GM19372 (cell line): ENCODE data around the gene CEP89.
A peak's percentile ranks its signal among the peaks of the same experiment; 100 is the strongest.
"Not testable (repeated sequence)": the region's sequence is repeated elsewhere in the genome, so short reads cannot be mapped to it uniquely, and the experiment has no call there.

Experiments
- ATAC-seq: cut with Tn5 transposase; IDR thresholded peaks from one replicate; pipeline ENCODE4 v1.9.1; 2021; ENCODE audit warnings: mild to moderate bottlenecking, low read depth, moderate library complexity; ENCODE audit not compliant: unreplicated experiment

The CEP89 gene

GRCh38 chr19:32971715-32972540 lies at the start of gene CEP89, which contains the start of gene FAAP24:
CEP89 (minus strand) TSS chr19:32971958; CDS start chr19:32971874, 84 bp downstream.
FAAP24 (plus strand) TSS chr19:32972242; CDS start chr19:32973197, 955 bp downstream.
- ATAC-seq: peak; percentile 99

- ATAC-seq: not testable (repeated sequence)
These were observed 39.1 kb upstream of the CEP89 start for GRCh38 chr19:33010891-33011290.

GRCh38 chr19:33008738-33009137 lies 37.0 kb upstream of the CEP89 start:
- ATAC-seq: no peak

GRCh38 chr19:33005440-33005839 lies 33.7 kb upstream of the CEP89 start:
- ATAC-seq: no peak

- not testable (repeated sequence) for ATAC-seq
These were observed 31.8 kb upstream of the CEP89 start for GRCh38 chr19:33003424-33004024.

GRCh38 chr19:33002126-33002865 lies 30.5 kb upstream of the CEP89 start:
- ATAC-seq: not testable (repeated sequence)

- ATAC-seq: no peak
These were observed 29.2 kb upstream of the CEP89 start for GRCh38 chr19:33000910-33001309.

- no peak for ATAC-seq
These were observed 28.8 kb upstream of the CEP89 start for GRCh38 chr19:33000510-33000909.

- ATAC-seq: no peak
These were observed 27.0 kb upstream of the CEP89 start for GRCh38 chr19:32998722-32999121.

GRCh38 chr19:32997716-32998355 lies 26.1 kb upstream of the CEP89 start:
- ATAC-seq: no peak

GRCh38 chr19:32997061-32997464 lies 25.3 kb upstream of the CEP89 start:
- ATAC-seq: not testable (repeated sequence)

GRCh38 chr19:32995966-32996365 lies 24.2 kb upstream of the CEP89 start:
- ATAC-seq: not testable (repeated sequence)

- no peak for ATAC-seq
These were observed 17.0 kb upstream of the CEP89 start for GRCh38 chr19:32988724-32989123.

GRCh38 chr19:32988254-32988653 lies 16.5 kb upstream of the CEP89 start:
- not testable (repeated sequence) for ATAC-seq

- ATAC-seq: not testable (repeated sequence)
These were observed 10.7 kb upstream of the CEP89 start for GRCh38 chr19:32982488-32982887.

- not testable (repeated sequence) for ATAC-seq
These were observed 8.0 kb upstream of the CEP89 start for GRCh38 chr19:32979807-32980206.

GRCh38 chr19:32977813-32978212 lies 6.1 kb upstream of the CEP89 start:
- ATAC-seq: not testable (repeated sequence)

GRCh38 chr19:32977280-32977679 lies 5.5 kb upstream of the CEP89 start:
- no peak for ATAC-seq

- ATAC-seq: no peak
These were observed 4.6 kb upstream of the CEP89 start for GRCh38 chr19:32976223-32976805.

GRCh38 chr19:32971012-32971595 lies 654 bp downstream of the CEP89 start:
- no peak for ATAC-seq
